IMR-90 (cell line): ENCODE data around the gene SPAAR. TPM values are rescaled to one million over a fixed set of nuclear protein-coding genes. Genes with fewer than 3 reads are reported as not detected.

ENCODE experiments used
- ATAC-seq: fragments of 200-7000 bp; cut with Tn5 transposase; 2 replicates; pipeline ENCODE4 v1.9.1; 2020; ENCODE audit warnings: low read depth, mild to moderate bottlenecking, moderate library complexity
- BruUV-seq: library from RNA; stranded (reverse); fragments of 400-500 nt; replicated peaks from 2 replicates; lab custom pipeline; 2021; lab: Mats Ljungman, UMichigan
- CTCF ChIA-PET: fragments of 300-600 bp; formaldehyde crosslinking; extraction: SDS; loops from one replicate; lab custom pipeline; 2021; ENCODE audit warnings: antibody characterized with exemption; lab: Yijun Ruan, JAX
- POLR2A ChIA-PET: fragments of 300-600 bp; sonication (Branson Sonifier 250); formaldehyde crosslinking; loops from one replicate; lab custom pipeline; 2022; ENCODE audit warnings: antibody characterized with exemption; ENCODE audit not compliant: unreplicated experiment; lab: Charles Lee
- DNase-seq: peaks from one replicate; pipeline ENCODE4 v3.0.0; 2013
- H2AFZ ChIP-seq: replicated peaks from 2 replicates; pipeline ENCODE3; 2013; ENCODE audit warnings: low read length, mild to moderate bottlenecking; ENCODE audit not compliant: poor library complexity
- H2AK5ac ChIP-seq: 2 replicates; pipeline ENCODE4 v1.6.1; 2013; ENCODE audit warnings: low read depth, low read length, inconsistent platforms
- H2AK9ac ChIP-seq: replicated peaks from 2 replicates; pipeline ENCODE3; 2013; ENCODE audit warnings: mild to moderate bottlenecking, low read depth, low read length, moderate library complexity; ENCODE audit not compliant: poor library complexity
- H2BK120ac ChIP-seq: 2 replicates; pipeline ENCODE4 v1.6.1; 2013; ENCODE audit warnings: low read depth, low read length, inconsistent platforms
- H2BK15ac ChIP-seq: 3 replicates; pipeline ENCODE4 v1.6.1; 2013; ENCODE audit warnings: low read depth, low read length, inconsistent platforms
- H2BK20ac ChIP-seq: 2 replicates; pipeline ENCODE4 v1.6.1; 2013; ENCODE audit warnings: low read depth, mild to moderate bottlenecking, inconsistent platforms, low read length, moderate library complexity
- H2BK5ac ChIP-seq: 2 replicates; pipeline ENCODE4 v1.6.1; 2013; ENCODE audit warnings: mild to moderate bottlenecking, low read depth, low read length, inconsistent platforms; ENCODE audit not compliant: poor library complexity, severe bottlenecking
- H3K14ac ChIP-seq: replicated peaks from 2 replicates; pipeline ENCODE4 v1.6.1; 2013; ENCODE audit warnings: low read depth, low read length, inconsistent platforms
- H3K18ac ChIP-seq: 2 replicates; pipeline ENCODE4 v1.6.1; 2013; ENCODE audit warnings: low read depth, low read length, control low read depth
- H3K23ac ChIP-seq: 2 replicates; pipeline ENCODE4 v1.6.1; 2013; ENCODE audit warnings: low read depth, low read length, inconsistent platforms
- H3K27ac ChIP-seq: 2 replicates; pipeline ENCODE4 v1.5.1; 2013; ENCODE audit warnings: mild to moderate bottlenecking, control low read depth, low read length; ENCODE audit not compliant: insufficient read depth
- H3K27me3 ChIP-seq: 2 replicates; pipeline ENCODE4 v1.6.1; 2013; ENCODE audit warnings: low read length; ENCODE audit not compliant: control insufficient read depth, insufficient read depth
- H3K36me3 ChIP-seq: 2 replicates; pipeline ENCODE4 v1.6.1; 2013; ENCODE audit warnings: low read length, mixed read lengths; ENCODE audit not compliant: control insufficient read depth, insufficient read depth
- H3K4ac ChIP-seq: 2 replicates; pipeline ENCODE4 v1.6.1; 2013; ENCODE audit warnings: low read depth, low read length, inconsistent platforms
- H3K4me1 ChIP-seq: 2 replicates; pipeline ENCODE4 v1.6.1; 2013; ENCODE audit warnings: low read length, mixed read lengths; ENCODE audit not compliant: control insufficient read depth, insufficient read depth
- H3K4me2 ChIP-seq: 2 replicates; pipeline ENCODE4 v1.6.1; 2013; ENCODE audit warnings: low read depth, mild to moderate bottlenecking, control low read depth, low read length, moderate library complexity
- H3K4me3 ChIP-seq: 2 replicates; pipeline ENCODE4 v1.5.1; 2013; ENCODE audit warnings: low read depth, mild to moderate bottlenecking, control low read depth, low read length, moderate library complexity; ENCODE audit not compliant: insufficient read depth
- H3K56ac ChIP-seq: 2 replicates; pipeline ENCODE4 v1.6.1; 2013; ENCODE audit warnings: low read length, inconsistent platforms; ENCODE audit not compliant: insufficient read depth; ENCODE audit errors: extremely low read depth
- H3K79me1 ChIP-seq, 2 experiments: 2 replicates each; pipeline ENCODE4 v1.6.1; 2013; ENCODE audit warnings: low read length in 2 of 2, inconsistent platforms in 1 of 2, low read depth in 1 of 2
- H3K9ac ChIP-seq: 2 replicates; pipeline ENCODE4 v1.6.1; 2013; ENCODE audit warnings: low read depth, low read length, control low read depth
- H3K9me1 ChIP-seq: 2 replicates; pipeline ENCODE4 v1.6.1; 2013; ENCODE audit warnings: low read length, inconsistent platforms; ENCODE audit not compliant: insufficient read depth
- H3K9me3 ChIP-seq: 2 replicates; pipeline ENCODE4 v1.6.1; 2013; ENCODE audit warnings: low read length; ENCODE audit not compliant: control insufficient read depth, insufficient read depth
- H4K20me1 ChIP-seq: 2 replicates; pipeline ENCODE4 v1.6.1; 2013; ENCODE audit warnings: low read length, inconsistent platforms; ENCODE audit not compliant: insufficient read depth
- H4K5ac ChIP-seq: 2 replicates; pipeline ENCODE4 v1.6.1; 2013; ENCODE audit warnings: mild to moderate bottlenecking, low read depth, low read length, control low read depth
- H4K8ac ChIP-seq, 2 experiments: 2 replicates each; pipeline ENCODE4 v1.6.1; 2013; ENCODE audit warnings: low read depth in 2 of 2, low read length in 2 of 2, control low read depth in 1 of 2, inconsistent platforms in 1 of 2
- H4K91ac ChIP-seq: 2 replicates; pipeline ENCODE4 v1.6.1; 2013; ENCODE audit warnings: low read depth, low read length, inconsistent platforms; ENCODE audit not compliant: insufficient read depth
- CEBPB ChIP-seq: IDR thresholded peaks from 2 replicates; pipeline ENCODE4 v1.6.1; 2012; ENCODE audit warnings: low read depth, low read length, improper control_type of control experiment
- ELK1 ChIP-seq: fragments of 150-350 bp; IDR thresholded peaks from 2 replicates; pipeline ENCODE4 v1.6.1; 2016; ENCODE audit warnings: low read depth, mild to moderate bottlenecking, low read length, moderate library complexity, borderline replicate concordance
- FOS ChIP-seq: fragments of 150-350 bp; IDR thresholded peaks from 2 replicates; pipeline ENCODE4 v1.6.1; 2016; ENCODE audit warnings: low read depth, low read length
- MAFK ChIP-seq: IDR thresholded peaks from 2 replicates; pipeline ENCODE4 v1.6.1; 2012; ENCODE audit warnings: low read depth, low read length, improper control_type of control experiment
- NFE2L2 ChIP-seq: fragments of 150-350 bp; IDR thresholded peaks from 2 replicates; pipeline ENCODE4 v1.6.1; 2016; ENCODE audit warnings: low read depth, mild to moderate bottlenecking, low read length
- WGBS, 2 experiments: methylation state at CpG; one replicate each; pipeline versions ENCODE4 v1.1.5 to v1.1.7; 2013; ENCODE audit warnings: missing lambda C conversion rate in 2 of 2; ENCODE audit not compliant: insufficient read length in 1 of 2; ENCODE audit errors: extremely low coverage in 2 of 2; 5-methylcytosine and 5-hydroxymethylcytosine counted together
- dilution Hi-C: fragments of 300-500 bp; cut with HindIII; formaldehyde crosslinking; loops from one replicate; pipeline ENCODE4 v1.14.3; 2018; ENCODE audit warnings: low sequenced_read_pairs; ENCODE audit not compliant: unreplicated experiment
- in situ Hi-C: fragments of 300-500 bp; cut with MboI; formaldehyde crosslinking; loops from 3 replicates; pipeline ENCODE4 v1.14.3; 2019; ENCODE audit warnings: low sequenced_read_pairs, inconsistent platforms, mixed read lengths
- intact Hi-C: fragments of 100-400 bp; cut with micrococcal nuclease; formaldehyde crosslinking; loops from 2 replicates; pipeline ENCODE4 v1.10.0; 2022
- polyA plus RNA-seq, 3 experiments: library from polyadenylated mRNA; depleted of rRNA; stranded (reverse); fragments of >200 nt; gene quantifications; 2 replicates each; pipeline ENCODE4 v1.2.3, GENCODE V29; 2012; ENCODE audit warnings: low replicate concordance in 1 of 3
- total RNA-seq: library from RNA; depleted of rRNA; stranded (reverse); fragments of >200 nt; gene quantifications from 2 replicates; pipeline ENCODE4 v1.2.3, GENCODE V29; 2012

The SPAAR gene
- total and polyA plus RNA-seq, 2 of the 4 experiments (the other 2 are of a cell fraction) = 0.18 to 0.32 TPM

GRCh38 chr9:35935261-35935660 is 26.0 kb downstream of the SPAAR start:
- ChIA-PET POLR2A (no interaction called here), CTCF (interaction anchor here (0.7 to 1.5 kb wide), 2 partner anchors 11 to 353 kb away, joined by 3 read pairs; no protein-coding TSS in a partner anchor)
- peak overlapping the region; percentile 26; the same call in 1 of the 2 replicates for H3K27ac ChIP-seq
- ATAC-seq = no peak
- peaks cover 0 to 4% of the 10 kb centered on the region in 2 experiments; a peak in 1 of 4 replicates for H3K79me1 ChIP-seq
- peaks cover 12% of the 10 kb centered on the region; the same call in 1 of the 2 replicates for H3K9me1 ChIP-seq
- BruUV-seq = no TSS peak
- H3K4me2 ChIP-seq = no peak overlapping the region; the same call in 1 of the 2 replicates
- peak overlapping the region; percentile 76 for H4K91ac ChIP-seq
- peaks cover 14% of the 10 kb centered on the region for H3K4me1 ChIP-seq
- H2AK9ac ChIP-seq = no peak overlapping the region
- peak overlapping the region; percentile 98; the same call in 1 of the 2 replicates for H3K23ac ChIP-seq
- peak overlapping the region; percentile 91 for H2BK120ac ChIP-seq
- no peaks in the 10 kb centered on the region for H4K20me1 ChIP-seq
- H3K14ac ChIP-seq = peak overlapping the region; percentile 41
- H3K4me3 ChIP-seq = no peak overlapping the region
- H2BK20ac ChIP-seq = peak overlapping the region; percentile 94
- no peak overlapping the region for H3K9ac ChIP-seq
- intact Hi-C loops (no loop called here), in situ Hi-C loops (no loop called here), dilution Hi-C loops (no loop called here)
- DNase-seq = peak; percentile 84
- H2BK5ac ChIP-seq = peak overlapping the region; percentile 100
- H3K9me3 ChIP-seq = no peaks in the 10 kb centered on the region
- WGBS, 2 experiments = no CpG with 5 or more reads among the region's 4 CpGs
- peak overlapping the region; percentile 59; the same call in 2 of the 3 replicates for H2BK15ac ChIP-seq
- H3K4ac ChIP-seq = peak overlapping the region; percentile 78
- no peaks in the 10 kb centered on the region for H3K36me3 ChIP-seq
- peak overlapping the region; percentile 25; the same call in 1 of the 2 replicates for H3K18ac ChIP-seq
- TF ChIP-seq CEBPB (peak; percentile 87), FOS (peak; percentile 44; the same call in 1 of the 2 replicates), NFE2L2 (0 out of 2 replicates have a peak, but pooled peaks have one; percentile 16), MAFK (peak; percentile 19; the same call in 1 of the 2 replicates), ELK1 (no peak)
- no peak overlapping the region for H2AFZ ChIP-seq
- no peak overlapping the region; the same call in 1 of the 2 replicates for H4K5ac ChIP-seq
- no peaks in the 10 kb centered on the region for H3K27me3 ChIP-seq
- 0 out of 2 replicates have a peak overlapping the region, but pooled peaks have one; percentile 71 for H3K56ac ChIP-seq
- peak overlapping the region; percentile 62; the same call in 1 of the 2 replicates for H2AK5ac ChIP-seq
- H4K8ac ChIP-seq = peak overlapping the region; percentile 40 to 73; a peak in 3 of 4 replicates
